CD4-positive, alpha-beta T cell treated with Interferon gamma for 1 hour (primary cell): ENCODE results near the gene POGK.

Source experiments
- DNase-seq: peaks from one replicate; pipeline ENCODE4 v3.0.0-alpha.2; 2020

POGK gene

DNA sequence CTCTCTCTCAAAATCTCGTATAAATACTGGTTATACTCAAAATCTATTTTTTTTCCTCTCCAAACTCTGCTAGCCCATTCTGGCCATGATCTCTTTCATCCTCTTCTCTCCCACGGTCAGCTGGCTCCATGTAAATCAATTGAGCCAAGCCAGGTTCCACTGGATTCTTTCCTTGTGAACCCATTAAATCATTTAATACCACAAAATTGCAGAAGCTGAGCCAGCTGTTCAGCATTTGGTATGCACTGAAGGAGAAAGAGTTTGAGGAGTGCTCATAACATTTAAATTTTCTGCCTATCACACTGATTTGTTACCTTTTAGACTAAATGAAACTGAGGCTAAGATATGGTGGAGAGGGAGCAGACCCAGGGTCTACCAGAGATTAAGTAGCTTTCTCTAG lies 65.9 kb downstream of the POGK start:
- DNase-seq: no peak

GRCh38 chr1:166905900-166906299 lies 66.6 kb downstream of the POGK start:
- DNase-seq: no peak
